Kidney (tissue), 14 donors: ENCODE data around the gene THEM5. TPM values are rescaled to one million over a fixed set of nuclear protein-coding genes. Genes with fewer than 3 reads are reported as not detected.

Experiments used
- DNase-seq, 5 donors: peaks; one replicate each; pipeline ENCODE4 v3.0.0-alpha.2; 2013 to 2020
- FAIRE-seq: peaks from 2 replicates; lab custom pipeline; 2012; peaks lifted over from hg19 to GRCh38; lab: Jason Lieb, UNC
- H3K27ac ChIP-seq, 2 donors: one replicate each; pipeline ENCODE4 v1.7.0; 2013; ENCODE audit warnings: low read depth in 2 of 2, low read length in 2 of 2, inconsistent platforms in 1 of 2
- H3K27me3 ChIP-seq: one replicate; pipeline ENCODE4 v1.7.1; 2013; ENCODE audit warnings: low read length, inconsistent platforms; ENCODE audit not compliant: control insufficient read depth, insufficient read depth
- H3K36me3 ChIP-seq, 3 donors: one replicate each; pipeline versions ENCODE4 v1.7.0 to v1.7.1; 2013; ENCODE audit warnings: low read length in 3 of 3, control low read depth in 1 of 3, inconsistent platforms in 1 of 3; ENCODE audit not compliant: insufficient read depth in 3 of 3, control insufficient read depth in 2 of 3
- H3K4me1 ChIP-seq, 3 donors: one replicate each; pipeline versions ENCODE4 v1.7.0 to v1.7.1; 2013; ENCODE audit warnings: low read length in 3 of 3, inconsistent platforms in 1 of 3, low read depth in 1 of 3; ENCODE audit not compliant: control insufficient read depth in 2 of 3, insufficient read depth in 2 of 3
- H3K4me3 ChIP-seq, 3 donors: one replicate each; pipeline versions ENCODE4 v1.7.0 to v1.8.1; 2013; ENCODE audit warnings: low read length in 3 of 3, control low read depth in 1 of 3, inconsistent platforms in 1 of 3
- H3K9ac ChIP-seq, 3 donors: one replicate each; pipeline versions ENCODE4 v1.7.0 to v1.7.1; 2013; ENCODE audit warnings: low read length in 3 of 3, control low read depth in 1 of 3, inconsistent platforms in 1 of 3
- H3K9me3 ChIP-seq, 3 donors: one replicate each; pipeline versions ENCODE4 v1.7.0 to v1.7.1; 2013; ENCODE audit warnings: low read length in 3 of 3, control low read depth in 1 of 3, inconsistent platforms in 1 of 3; ENCODE audit not compliant: control insufficient read depth in 2 of 3, insufficient read depth in 1 of 3
- intact Hi-C: fragments of 100-400 bp; cut with DNase I; formaldehyde crosslinking; loops from one replicate; pipeline ENCODE4 v1.11.1; 2022
- polyA plus RNA-seq: library from polyadenylated mRNA; stranded (reverse); fragments of 350-450 nt; fragmentation: Illumina TruSeq; extraction: RNeasy Lipid Tissue Mini Kit (QIAGEN cat#74804); gene quantifications from one replicate; pipeline ENCODE4 v1.2.3, GENCODE V29; 2014; ENCODE audit warnings: low read depth, low replicate concordance; ENCODE audit not compliant: insufficient read depth
- total RNA-seq: library from RNA; stranded (reverse); fragmentation: NEBNext Ultra II Directional; extraction: Animal tissue kit (Norgen Biotek cat#: 25700); gene quantifications from one replicate; pipeline ENCODE4 v1.2.1, GENCODE V29; 2021
- TF ChIP-seq, protein P1 (sequence below): IDR thresholded peaks from 3 replicates; pipeline ENCODE4 v1.5.1; 2012; ENCODE audit warnings: mild to moderate bottlenecking, moderate library complexity, borderline replicate concordance; ENCODE audit not compliant: insufficient read depth; ENCODE audit errors: extremely low read depth
- donor health status: control.
- donor health status: control.
- donor health status: control.
- donor health status: control.
- donor health status: control.
- donor health status: DM: yes; HTN: yes; CAD: no.
- donor health status: Normal renal cell carcinoma (clear cell type).

Gene THEM5
- total and polyA plus RNA-seq, 2 donors from 2014 or later = not detected

DNA sequence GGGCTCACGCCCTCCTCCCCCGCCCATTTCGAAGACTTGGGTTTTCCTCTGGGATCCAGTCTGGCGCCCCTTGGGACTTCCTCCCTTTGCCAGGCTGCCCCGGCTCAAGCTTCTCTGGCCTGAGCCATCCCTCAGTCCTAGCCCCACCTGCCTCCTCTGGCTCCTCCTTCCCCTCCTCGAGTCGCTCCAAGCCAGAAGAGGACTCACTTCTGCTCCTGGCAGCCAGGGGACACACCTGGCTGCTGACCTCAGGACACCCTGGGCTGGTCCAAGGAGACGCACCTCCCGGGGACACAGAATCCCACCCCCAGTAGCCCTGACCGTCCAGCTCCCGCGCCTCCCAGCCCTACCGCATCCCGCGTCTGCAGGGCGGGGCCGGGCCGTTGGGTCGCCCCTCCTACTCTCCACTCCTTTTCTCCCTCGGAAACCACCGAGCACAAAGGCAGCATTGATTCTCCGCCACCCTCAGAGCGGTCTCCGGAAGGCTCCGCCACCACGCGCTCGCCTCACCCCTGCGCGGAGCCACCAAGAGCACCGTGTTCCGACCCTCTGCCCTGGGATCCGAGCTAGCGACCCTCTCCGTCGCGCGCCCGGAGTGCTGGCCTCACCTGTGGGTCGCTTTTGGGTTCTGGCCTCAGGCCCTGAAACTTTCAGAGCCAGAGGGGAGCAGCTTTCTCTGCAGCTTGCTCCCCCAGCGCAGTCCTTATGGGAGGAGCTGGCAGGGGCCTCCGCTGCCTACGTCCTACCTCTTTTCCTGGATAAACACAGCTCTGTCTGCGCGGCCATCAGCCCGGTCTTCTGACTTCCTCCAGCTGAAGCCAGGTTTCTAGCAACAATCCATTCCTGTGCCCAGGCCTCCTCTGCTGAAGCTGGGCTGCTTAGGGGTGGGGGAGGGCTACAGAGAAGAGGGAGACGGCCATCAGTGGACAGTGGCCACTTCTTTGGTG lies 13.8 kb downstream of the THEM5 start, which contains the start of gene C2CD4D:
Gene C2CD4D, minus strand, starts transcription at position 364 of the 947 bp plus-strand sequence. CDS start 831 bp downstream, outside the sequence.
- TF ChIP-seq, protein P1, sequence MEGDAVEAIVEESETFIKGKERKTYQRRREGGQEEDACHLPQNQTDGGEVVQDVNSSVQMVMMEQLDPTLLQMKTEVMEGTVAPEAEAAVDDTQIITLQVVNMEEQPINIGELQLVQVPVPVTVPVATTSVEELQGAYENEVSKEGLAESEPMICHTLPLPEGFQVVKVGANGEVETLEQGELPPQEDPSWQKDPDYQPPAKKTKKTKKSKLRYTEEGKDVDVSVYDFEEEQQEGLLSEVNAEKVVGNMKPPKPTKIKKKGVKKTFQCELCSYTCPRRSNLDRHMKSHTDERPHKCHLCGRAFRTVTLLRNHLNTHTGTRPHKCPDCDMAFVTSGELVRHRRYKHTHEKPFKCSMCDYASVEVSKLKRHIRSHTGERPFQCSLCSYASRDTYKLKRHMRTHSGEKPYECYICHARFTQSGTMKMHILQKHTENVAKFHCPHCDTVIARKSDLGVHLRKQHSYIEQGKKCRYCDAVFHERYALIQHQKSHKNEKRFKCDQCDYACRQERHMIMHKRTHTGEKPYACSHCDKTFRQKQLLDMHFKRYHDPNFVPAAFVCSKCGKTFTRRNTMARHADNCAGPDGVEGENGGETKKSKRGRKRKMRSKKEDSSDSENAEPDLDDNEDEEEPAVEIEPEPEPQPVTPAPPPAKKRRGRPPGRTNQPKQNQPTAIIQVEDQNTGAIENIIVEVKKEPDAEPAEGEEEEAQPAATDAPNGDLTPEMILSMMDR = no peak
- Histone ChIP-seq H3K36me3 (no peaks in the 10 kb centered on the region), H3K27ac (peak within 1 kb of the TSS; percentile 78), H3K9me3 (no peaks in the 10 kb centered on the region), H3K27me3 (peaks cover 26% of the 10 kb centered on the region), H3K4me3 (peak within 1 kb of the TSS; percentile 18 to 56 (median 45)), H3K9ac (peak within 1 kb of the TSS in 1 of 3 donors; percentile 81), H3K4me1 (peaks cover 0 to 31% (median 20%) of the 10 kb centered on the region in 3 donors)
- intact Hi-C loops = no loop called here
- no peak for FAIRE-seq
- DNase-seq = peak; percentile 67 to 90 (median 77)

DNA sequence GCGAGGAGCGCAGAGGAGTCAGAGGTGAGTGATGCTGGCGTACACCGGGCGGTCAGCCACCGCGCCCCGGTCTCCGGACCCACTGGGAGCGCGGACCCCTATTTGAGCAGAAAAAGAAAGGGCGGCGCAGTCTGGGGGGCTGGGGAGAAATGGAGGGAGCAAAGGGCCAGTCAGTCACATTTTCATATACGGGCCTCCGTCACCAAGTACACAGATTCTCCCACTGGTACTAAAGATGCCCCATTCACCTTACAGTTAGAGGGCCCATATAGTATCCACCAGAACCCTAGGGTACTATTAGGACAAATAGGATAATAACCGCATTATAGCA lies 14.5 kb downstream of the THEM5 start:
- H3K9me3 ChIP-seq = no peaks in the 10 kb centered on the region
- FAIRE-seq (no peak), DNase-seq (no peak)
- H3K27ac ChIP-seq = peak overlapping the region in 1 of 2 donors; percentile 37
- peak overlapping the region in 2 of 3 donors; percentile 36 to 56 for H3K4me3 ChIP-seq
- TF ChIP-seq, protein P1 = no peak
- peak overlapping the region in 1 of 3 donors; percentile 81 for H3K9ac ChIP-seq
- H3K4me1 ChIP-seq = peaks cover 0 to 32% (median 23%) of the 10 kb centered on the region in 3 donors
- intact Hi-C loops = no loop called here
- no peaks in the 10 kb centered on the region for H3K36me3 ChIP-seq
- H3K27me3 ChIP-seq = peaks cover 26% of the 10 kb centered on the region

DNA sequence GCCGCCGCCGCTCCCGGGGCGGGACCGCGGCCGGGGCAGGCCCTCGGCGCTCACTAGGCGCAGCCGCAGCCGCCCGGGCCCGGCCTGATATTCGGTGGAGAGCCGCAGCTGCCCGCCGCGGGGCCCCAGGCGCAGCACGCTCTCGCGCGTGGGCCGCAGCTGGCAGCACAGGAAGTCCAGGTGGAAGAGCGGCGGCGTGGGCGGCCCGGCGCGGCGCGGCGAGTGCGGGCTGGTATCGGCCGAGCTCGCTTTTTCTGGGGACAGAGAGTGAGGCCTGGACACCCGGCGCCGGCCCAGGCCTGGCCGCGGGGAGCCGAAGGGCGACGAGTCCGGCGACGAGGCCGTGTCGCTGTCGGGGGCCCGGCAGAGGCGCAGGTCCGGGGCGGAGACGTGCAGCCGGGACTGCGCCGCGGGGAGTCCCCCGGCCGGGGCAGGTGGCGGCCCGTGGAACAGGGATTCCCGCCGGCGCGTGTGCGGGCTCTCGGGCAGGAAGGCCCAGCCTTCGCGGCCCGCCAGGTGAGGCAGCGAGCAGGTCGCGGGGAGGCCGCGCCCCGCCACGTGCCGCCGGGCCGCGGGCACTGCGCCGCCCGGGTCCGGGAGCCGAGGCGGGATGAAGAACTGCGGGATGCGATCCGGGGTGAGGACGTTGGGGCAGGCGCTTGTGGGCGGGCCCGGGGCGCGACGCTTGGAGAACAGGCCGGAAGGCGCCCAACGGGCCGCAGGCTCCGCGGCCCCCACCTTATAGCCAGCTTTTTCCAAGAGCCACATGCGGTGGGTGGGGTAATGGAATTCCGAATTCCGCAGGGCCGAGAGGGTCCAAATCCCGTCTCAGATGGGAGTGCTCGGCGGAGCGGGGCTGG lies 15.1 kb downstream of the THEM5 start:
- peak in 3 of 5 donors; percentile 27 to 83 (median 45) for DNase-seq
- H3K27ac ChIP-seq = peak overlapping the region in 1 of 2 donors; percentile 37
- H3K36me3 ChIP-seq = no peaks in the 10 kb centered on the region
- H3K4me3 ChIP-seq = peak overlapping the region in 2 of 3 donors; percentile 32 to 56
- TF ChIP-seq, protein P1 = no peak
- FAIRE-seq = no peak
- H3K9ac ChIP-seq = peak overlapping the region in 1 of 3 donors; percentile 81
- peaks cover 26% of the 10 kb centered on the region for H3K27me3 ChIP-seq
- peaks cover 0 to 32% (median 28%) of the 10 kb centered on the region in 3 donors for H3K4me1 ChIP-seq
- H3K9me3 ChIP-seq = no peaks in the 10 kb centered on the region
- intact Hi-C loops = no loop called here
